NCI-H1694 treated with DMSO at 0.1 percent for 48 hours (cell line): ENCODE measurements around the gene SHFL.

Source experiments
- DNase-seq: peaks from one replicate; lab custom pipeline; 2025; lab: John Stamatoyannopoulos, UW

SHFL gene

DNA sequence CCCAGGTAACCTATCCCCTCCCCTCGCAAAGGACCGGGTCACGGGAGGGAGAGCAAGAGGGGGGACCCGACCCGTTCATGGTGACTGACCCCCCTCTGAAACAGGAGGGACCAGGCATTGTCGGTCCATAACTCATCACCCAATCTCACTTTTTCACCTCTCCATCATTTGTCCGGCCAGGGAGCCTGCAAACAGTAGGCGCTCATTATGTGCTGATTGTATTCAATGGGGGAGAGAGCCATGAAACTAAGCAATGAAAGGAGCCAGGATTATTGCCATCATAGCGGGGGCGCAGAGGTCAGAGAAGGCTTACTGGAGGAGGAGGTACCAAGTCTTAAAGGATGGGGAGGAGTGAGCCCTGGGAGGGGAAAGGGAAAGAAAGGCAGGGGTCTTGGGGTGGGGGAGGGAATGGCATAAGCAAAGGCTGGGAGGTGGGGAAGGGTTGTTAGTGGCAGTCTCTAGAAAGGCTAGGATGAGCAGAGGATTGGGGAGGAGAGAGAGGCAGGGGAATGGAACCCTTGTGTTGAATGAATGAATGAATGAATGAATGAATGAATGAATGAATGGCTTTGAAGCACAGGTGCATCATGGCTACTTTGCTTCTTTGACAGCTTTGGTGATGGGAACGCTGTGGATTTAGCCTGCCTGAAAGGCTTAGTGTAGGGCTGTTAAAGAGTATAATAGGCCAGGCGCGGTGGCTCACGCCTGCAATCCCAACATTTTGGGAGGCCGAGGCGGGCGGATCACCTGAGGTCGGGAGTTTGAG, 1.4 kb downstream of the SHFL start:
- no peak for DNase-seq

DNA sequence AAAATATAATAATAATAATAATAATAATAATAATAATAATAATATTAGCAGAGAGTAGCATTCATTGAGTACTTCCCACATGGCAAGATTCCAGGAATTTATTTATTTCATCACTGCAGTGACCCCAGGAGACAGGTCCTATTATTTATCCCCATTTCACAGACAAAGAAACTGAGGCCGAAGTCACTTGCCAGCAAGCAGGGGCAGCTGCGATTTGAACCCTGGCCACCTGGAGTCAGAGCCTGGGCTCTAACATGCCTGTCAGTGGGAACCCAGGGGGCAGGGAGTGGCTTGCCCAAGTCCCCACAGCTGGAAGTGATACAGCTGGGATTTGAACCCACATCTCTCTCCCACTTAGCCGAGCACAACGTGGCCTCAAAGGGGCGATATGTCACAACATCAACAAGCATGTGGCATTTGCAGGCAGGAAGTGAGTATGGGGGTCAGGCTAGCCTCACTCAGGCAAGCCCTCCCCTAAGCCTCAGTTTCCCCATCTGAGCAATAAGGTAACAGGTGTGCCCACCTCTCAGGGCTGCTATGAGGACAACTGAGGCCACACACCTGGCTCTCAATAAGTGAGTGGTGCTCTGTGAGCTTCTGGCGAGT, 2.9 kb downstream of the SHFL start:
- no peak for DNase-seq

DNA sequence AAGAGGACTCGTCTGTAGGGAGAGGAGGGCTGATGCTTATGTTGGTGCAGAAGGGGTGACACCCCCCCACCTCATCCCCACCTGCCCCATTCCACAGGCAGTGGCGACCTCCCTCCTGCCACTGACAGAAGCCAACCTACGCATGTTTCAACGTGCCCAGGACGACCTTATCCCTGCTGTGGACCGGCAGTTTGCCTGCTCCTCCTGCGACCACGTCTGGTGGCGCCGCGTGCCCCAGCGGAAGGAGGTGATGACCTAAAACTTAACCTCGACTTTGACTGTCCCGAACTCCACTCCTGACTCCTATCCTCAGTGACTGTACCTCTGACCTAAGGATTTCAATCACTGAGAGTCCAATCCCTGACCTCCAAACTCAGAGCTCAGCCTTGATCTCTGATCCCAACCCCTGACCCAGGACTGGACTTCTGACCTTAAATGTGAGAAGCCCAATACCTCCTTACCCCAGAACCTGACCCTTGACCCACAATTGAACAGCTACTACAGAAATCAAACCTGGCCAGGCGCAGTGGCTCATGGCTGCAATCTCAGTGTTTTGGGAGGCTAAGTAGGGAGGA, 3.8 kb downstream of the SHFL start:
- DNase-seq, result no peak

GRCh38 chr19:10091370-10091687, 5.2 kb downstream of the SHFL start:
- DNase-seq, result no peak

GRCh38 chr19:10091895-10092641, 6.0 kb downstream of the SHFL start:
- no peak for DNase-seq

DNA sequence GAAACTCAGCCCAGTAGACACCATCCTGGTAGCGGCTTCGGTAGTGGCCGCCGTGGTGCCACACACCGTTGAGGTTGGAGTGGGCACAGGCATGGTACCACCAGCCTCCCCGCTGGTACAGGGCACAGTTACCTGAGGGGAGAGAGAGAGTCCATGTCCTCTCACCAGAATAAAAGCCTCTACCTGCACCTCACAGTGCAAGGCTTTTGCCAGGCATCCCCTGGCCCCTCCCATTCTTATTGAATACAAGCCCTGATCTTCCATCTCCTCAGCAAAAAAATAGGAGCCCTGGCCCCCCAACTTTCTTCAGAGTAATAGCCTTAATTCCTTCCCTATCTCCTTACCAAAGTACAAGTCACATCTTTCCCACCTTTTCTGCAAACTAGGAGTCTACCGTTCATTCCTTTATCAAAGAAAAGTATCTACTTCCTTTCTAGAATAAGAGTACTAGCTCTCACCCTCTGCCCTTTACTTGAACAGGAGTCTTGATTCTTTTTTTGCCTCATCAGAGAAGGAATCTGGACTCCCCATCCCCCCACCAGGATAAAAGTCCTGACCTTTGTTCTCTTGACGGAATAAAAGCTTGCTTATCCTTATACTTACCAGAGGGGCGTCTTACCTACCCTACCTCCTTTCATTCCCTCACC, 6.7 kb downstream of the SHFL start:
- DNase-seq, result no peak

DNA sequence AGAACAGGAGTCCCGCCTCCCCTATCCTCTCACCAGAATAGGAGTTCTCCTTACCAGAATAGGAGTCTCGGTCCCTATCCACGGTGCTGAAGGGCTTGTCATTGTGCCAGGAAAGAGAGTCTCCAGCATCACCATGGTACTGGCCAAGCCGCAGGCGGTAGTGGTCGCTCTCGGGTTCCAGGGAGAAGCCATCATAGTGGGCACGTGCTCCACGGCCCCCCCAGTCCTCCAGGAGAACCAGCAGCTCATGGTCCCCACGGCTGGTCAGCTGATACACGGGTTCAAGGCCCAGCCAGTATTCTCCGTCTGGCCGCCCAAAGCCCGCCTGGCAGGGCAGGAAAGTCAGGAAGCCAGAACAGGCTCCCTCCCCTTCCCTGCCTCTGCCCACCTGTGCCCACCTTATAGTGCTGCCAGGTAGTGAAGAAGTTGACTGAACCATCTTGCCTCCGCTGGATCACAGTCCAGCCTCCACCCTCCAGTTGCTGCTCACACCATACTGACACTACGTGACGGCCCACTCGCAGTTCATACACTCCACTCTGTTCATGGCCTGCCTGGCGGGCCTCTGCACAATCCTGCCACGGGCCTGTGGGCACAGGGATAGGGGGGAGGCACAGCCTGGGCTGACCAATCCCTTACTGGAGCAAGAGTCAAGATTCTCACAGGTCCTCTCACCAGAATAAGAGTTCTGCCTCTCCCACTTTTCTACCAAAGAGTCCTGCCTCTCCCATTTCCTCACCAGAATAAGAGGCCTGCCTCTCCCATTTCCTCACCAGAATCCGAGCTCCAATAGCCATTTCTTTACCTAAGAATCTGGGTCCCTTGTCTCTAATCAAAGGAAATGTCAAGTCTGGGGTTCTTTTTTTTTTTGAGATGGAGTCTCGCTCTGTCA, 7.4 kb downstream of the SHFL start:
- DNase-seq, result no peak

DNA sequence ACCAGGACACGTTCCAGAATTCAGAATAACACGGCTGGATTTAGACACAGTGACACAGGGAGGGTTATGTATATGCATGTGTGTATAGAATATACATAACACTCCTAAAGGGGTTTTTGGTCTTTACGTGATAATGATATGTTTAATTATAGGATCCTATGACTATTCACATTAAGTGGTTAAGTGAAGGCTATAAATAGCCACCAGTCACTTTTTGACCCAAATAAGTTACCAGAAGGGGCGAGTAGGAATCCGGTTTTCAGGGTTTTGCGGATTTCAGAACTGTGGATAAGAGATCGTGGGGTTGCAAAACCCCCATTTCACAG, 9.5 kb downstream of the SHFL start:
- no peak for DNase-seq

GRCh38 chr19:10095948-10096614, 10.0 kb downstream of the SHFL start:
- peak; percentile 83 for DNase-seq

- DNase-seq, result no peak
Measured at GRCh38 chr19:10096615-10096963, 10.5 kb downstream of the SHFL start.

DNA sequence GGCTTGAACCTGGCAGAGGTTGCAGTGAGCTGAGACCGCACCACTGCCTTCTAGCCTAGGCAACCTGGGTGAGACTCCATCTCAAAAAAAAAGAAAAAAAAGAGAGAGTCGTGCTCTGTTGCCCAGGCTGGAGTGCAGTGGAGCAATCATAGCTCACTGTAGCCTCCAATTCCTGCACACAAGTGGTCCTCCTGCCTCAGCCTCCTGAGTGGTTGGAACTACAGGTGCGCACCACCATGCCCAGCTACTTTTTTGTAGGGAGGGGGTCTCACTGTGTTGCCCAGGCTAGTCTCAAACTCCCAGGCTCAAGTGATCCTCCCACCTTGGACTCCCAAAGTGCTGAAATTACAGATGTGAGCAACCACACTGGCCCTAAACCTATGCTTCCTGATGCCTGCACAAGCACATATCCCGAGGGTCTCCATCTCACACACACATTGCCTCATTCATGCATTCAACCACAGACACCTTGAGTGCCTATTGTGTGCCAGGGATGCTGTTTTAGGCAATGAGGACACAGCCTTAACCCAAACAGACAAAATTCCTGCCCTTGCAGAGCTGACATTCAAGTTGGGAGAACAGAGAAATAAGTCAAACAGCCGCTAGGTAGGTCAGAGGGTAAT, 14.2 kb downstream of the SHFL start:
- DNase-seq, result no peak

GRCh38 chr19:10102787-10103236, 16.7 kb downstream of the SHFL start:
- no peak for DNase-seq

- DNase-seq, result no peak
Measured at GRCh38 chr19:10104130-10104513, 18.0 kb downstream of the SHFL start.

GRCh38 chr19:10104665-10105508, 18.8 kb downstream of the SHFL start:
- no peak for DNase-seq

DNA sequence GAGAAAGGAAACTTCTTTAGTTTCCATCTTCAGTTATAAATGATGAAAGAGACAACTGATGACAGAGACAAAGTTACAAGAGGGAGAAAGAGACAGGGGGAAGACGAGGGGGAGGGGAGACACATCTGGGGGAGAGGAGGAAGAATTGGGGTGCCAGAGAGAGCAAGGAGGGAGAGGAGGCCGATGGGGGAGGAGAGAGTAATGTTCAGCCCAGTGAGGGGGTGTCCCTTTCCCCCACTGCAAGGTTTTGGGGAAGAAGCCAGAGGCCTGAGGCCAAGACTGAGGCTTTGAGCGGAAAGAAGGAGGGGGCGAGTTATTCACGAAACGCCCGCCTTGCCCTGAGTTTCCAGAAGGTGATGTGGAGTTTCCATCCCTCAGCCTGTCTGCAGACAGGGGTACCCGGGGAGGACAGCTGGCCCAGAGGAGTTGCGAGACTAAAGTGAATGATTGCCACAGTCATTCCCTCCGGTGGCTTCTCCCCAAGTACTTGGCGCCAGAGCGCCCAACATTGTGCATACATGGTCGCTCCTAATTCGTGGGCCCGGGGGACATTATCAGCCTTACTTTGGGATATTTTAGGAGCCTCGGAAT, 19.5 kb downstream of the SHFL start:
- no peak for DNase-seq

GRCh38 chr19:10106100-10106936, 20.2 kb downstream of the SHFL start, which contains the start of gene PPAN:
PPAN (plus strand) TSS chr19:10106362; CDS start chr19:10106395, 33 bp downstream.
- DNase-seq, result peak; percentile 90

- DNase-seq, result no peak
Measured at GRCh38 chr19:10107254-10107653, 21.1 kb downstream of the SHFL start.

GRCh38 chr19:10107817-10108367, 21.8 kb downstream of the SHFL start:
- no peak for DNase-seq
